HG02588 (cell line): ENCODE results near the gene ATAD3A.

ENCODE experiments used
- ATAC-seq: cut with Tn5 transposase; IDR thresholded peaks from one replicate; pipeline ENCODE4 v1.9.1; 2021; ENCODE audit warnings: mild to moderate bottlenecking, moderate library complexity; ENCODE audit not compliant: unreplicated experiment

The ATAD3A gene

DNA sequence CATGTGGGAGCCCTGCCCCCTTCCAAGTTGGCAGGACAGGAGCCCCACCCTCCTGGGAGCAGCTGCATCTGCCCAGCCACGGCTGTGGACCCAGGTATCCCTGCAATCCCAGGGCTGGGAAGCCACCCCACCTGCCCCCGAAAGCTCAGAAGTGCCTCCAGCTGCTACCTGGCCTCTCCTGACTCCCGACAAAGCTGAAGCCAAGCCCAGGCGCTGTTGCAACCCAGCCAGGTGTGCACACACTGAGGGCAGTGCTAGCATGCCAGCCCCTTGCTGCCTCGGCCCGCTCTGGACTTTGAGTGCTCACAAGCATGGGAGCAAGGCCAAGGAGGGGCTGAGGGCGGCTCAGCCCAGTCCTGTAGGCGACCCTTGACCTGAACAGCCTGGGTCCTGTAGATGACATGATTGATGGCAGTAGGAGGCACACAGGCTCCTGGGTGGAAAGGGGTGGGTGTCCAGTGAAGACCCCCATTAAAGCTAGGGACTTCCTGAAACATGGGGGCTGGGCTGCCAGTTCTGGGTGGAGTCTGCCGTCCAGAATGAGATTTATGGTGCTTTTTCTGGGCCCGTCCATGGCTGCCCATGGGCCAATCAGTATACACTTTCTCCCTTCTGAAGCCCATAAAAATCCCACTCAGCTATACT lies 65.5 kb downstream of the ATAD3A start:
- ATAC-seq, result no peak

DNA sequence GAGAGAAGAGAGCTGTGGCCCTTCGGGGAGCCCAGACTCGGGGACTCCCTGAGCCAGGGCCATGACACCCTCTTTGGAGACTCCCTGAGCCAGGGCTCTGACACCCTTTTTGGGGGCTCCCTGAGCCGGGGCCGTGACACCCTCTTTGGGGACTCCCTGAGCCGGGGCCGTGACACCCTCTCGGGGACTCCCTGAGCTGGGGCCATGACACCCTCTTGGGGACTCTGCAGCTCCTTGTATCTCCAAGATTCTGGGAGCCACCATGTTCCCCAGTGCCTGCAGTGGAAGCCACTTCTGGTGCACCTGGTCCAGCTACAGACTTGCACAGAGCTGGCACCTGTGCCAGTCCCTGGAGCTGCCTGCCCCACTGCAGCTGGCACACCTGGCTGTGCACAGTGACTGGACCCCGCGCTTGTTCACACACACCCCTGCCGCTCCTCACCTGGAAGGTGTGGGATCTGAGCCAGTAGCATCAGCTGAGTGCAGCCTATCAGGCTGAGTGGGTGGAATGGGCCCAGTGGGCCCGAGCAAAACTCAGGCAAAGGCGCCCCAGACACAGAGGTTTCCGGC lies 66.5 kb downstream of the ATAD3A start:
- ATAC-seq, result no peak

DNA sequence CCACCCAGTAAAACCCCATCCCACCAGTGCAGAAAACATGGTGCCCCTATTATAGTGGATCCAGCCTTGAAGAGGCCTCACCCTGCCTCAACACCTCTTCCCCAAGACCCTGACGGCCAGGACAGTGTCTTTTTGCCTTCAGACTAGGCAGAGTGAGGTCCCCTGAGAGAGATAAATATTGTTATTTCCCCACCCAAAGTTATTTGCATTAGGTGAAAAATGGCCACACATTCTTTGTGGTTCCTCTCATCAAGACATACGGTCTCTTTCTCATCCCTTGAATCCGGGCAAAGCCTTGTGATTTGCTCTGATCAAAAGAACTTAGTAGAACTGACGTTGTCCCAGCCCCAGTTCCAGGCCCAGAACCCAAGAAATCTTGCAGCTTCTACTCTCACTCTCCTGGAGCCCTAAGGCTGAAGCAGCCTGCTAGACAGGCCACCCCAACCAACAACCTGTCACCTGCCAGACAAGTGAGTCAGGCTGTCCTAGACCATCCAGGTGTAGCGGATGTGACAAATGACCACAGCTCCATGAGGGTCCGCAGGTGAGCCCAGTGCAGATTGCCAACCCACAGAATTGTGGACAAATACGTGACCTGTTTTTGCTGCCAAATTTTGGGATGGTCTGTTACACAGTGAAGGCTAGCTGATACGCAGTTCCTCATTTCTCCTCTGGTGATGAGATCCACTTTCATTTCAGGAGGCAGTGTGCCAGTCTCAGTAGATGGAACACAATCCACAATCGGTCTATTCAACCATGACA lies 70.8 kb downstream of the ATAD3A start:
- ATAC-seq, result no peak

DNA sequence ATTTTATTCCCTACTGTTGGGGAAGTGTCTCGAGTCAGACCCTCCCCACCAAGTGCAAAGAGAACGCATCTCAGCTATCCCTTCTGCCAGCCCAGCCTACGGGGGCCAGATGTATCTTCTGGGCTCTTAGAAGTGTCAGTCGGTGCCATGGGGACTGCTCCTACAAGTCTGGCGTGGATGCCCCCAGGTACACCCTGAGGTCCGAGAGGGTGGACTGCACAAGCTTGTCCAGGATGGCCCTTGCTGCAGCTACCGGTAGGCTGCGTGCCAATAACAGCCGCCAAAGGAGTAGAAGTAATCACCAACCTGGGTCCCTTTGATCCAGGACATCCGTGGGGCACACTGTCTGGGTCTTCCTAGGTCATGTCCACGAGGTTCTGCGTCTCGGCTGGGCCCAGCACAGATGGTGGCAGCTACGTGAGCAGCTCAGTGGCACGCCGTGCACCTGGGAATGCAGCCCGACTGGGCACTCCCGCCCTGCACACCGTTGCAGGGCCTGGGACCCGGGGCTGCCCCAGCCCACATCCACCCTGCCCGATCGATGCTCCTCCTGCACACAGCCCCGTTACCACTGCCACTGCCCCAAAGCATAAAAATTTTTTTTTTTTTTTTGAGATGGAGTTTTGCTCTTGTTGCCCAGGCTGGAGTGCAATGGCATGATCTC lies 71.5 kb downstream of the ATAD3A start:
- no peak for ATAC-seq
